Measurements from ENCODE around the gene MED12L.
A peak's percentile ranks its signal among the peaks of the same experiment; 100 is the strongest.

The MED12L gene

DNA sequence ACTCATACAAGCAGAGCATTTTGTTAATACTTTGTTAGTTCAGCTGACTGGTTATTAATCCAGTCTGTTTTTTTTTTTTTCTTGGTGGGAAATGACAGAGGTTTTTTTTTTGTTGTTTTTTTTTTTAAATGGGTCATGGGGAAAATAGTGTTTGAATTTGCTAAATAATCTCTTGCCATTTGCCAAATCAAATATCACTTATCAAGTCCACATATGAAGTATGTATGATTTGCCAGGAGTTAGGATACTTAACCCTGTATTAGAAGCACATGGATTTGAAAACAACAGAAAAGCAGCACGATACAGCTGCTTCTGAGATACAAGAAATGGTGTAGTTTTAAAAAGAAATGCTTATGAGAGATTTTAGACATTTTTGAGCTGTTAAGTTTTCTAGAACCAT lies 171.3 kb downstream of the MED12L start:
- DNase-seq: no peak

DNA sequence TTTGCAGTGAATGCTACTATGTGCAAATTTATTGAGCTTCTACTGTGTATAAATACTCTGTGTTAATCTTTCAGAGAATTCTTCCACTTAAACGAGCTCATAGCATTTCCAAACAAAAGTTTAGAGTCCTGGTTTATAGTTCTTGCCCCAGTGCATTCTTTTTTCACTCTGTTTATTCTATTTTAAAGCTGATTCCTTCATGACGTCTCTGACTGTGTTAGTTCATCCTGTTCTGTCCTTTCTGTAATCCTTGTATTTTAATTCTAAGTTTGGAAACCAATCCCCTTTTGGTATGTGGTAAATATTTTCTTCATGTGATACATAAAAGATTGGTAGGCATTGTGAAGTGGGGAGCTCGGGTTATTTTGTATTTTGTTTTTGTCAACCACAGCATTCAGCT lies 174.2 kb downstream of the MED12L start:
- no peak for DNase-seq

DNA sequence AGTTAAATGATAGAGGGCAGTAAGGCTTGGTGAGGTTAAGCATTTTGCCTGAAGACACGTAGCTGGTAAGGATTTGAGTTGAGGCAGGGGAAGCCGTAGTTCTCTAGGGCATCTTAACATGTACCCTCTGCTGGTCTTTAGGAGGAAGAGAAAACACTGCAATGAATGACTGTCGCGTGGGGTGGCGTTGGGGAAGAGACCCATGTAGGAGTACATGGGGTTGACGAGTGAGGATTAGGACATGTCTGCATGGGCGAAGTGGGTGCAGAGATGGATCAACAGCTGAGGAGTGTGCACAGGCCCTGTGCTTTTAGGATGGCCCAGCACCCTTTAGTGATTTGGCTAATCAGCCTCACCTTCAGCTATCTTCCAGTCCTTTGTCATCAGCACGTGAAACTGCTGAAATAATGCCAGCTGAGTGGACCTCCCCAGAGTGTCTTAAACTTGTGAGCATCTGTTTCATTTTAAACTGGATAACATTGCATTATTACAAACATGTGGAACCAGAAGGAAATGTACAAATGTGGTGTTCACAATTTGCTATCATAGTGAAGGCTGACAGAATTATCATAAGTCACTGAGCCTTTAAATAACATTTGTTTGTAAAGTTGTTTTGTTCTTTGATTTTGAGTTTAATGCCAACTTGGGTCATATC lies 177.5 kb downstream of the MED12L start:
- no peak for DNase-seq

DNA sequence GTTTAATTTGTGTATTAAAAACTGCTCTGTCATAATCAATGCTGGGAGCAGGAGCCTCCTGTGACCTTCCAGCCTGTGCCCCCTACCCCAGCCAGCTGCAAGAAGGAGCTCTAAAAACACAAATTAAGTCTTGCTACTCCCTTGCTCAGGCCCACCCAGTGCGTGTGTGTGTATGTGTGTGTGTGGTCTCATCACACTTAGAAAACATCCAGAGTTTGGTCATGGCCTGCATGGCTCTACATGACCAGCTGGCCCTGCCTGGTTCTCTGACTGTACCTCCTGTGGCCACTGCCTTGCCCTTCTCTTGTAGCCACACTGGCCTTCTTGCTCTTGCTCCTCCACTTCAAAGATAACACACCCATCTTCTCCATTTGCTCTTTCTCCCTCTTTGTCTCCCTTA lies 179.1 kb downstream of the MED12L start:
- DNase-seq: no peak

DNA sequence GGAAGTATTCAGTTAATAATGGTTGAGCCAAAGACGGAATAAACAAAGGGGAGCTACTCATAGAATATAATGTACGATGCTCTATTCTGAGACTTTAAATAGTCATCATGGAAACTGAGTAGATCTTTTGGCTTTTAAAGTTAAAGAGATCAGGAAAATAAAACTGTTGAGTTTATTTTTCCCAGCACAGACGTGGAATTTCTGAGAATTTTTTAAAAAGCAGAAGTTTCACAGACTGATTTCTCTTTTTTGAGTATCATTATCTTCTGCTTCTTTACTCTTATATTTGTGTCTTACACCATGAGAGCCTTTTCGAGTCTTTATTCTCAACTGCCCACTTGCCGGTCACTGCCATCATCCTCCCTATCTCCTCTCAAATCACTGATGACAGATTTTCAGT lies 179.7 kb downstream of the MED12L start:
- no peak for DNase-seq

DNA sequence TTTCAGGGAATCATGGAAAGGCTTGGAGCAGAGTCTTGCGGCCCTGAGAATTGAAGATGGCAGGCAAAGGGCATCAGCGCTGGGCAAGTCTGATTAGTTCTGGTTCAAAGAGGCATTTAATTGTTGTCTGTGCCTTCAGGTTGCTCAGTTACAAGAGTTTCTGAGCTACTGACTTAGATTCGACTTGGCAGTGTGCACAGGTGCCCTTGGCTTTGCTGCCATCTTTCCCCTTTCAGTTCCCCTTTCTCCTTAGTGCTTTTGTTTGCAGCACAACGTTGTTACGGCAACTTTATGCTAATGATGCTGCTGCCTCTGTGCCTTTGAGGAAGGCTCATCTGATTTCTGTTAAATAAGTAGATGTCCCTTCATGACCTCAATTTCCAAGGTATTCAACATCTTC lies 180.4 kb downstream of the MED12L start:
- no peak for DNase-seq

DNA sequence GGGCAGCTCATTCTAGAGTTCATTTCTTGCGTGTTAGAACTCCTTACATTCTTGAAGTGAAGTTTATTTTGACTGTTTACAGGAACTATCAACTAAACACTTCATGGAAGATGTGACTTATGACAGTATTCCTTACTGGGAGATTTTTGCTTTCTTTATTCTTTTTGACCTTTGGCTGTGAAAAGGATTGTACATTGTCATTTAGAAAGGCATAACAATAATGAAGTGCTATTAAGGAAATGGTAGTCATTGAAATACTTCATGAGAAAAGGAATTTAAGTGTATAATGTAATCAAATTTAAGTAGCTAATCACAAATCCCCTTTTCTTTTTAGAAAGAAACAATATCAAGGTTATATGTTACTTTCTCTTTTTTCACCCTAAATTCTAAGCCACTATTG lies 181.6 kb downstream of the MED12L start:
- DNase-seq: no peak

DNA sequence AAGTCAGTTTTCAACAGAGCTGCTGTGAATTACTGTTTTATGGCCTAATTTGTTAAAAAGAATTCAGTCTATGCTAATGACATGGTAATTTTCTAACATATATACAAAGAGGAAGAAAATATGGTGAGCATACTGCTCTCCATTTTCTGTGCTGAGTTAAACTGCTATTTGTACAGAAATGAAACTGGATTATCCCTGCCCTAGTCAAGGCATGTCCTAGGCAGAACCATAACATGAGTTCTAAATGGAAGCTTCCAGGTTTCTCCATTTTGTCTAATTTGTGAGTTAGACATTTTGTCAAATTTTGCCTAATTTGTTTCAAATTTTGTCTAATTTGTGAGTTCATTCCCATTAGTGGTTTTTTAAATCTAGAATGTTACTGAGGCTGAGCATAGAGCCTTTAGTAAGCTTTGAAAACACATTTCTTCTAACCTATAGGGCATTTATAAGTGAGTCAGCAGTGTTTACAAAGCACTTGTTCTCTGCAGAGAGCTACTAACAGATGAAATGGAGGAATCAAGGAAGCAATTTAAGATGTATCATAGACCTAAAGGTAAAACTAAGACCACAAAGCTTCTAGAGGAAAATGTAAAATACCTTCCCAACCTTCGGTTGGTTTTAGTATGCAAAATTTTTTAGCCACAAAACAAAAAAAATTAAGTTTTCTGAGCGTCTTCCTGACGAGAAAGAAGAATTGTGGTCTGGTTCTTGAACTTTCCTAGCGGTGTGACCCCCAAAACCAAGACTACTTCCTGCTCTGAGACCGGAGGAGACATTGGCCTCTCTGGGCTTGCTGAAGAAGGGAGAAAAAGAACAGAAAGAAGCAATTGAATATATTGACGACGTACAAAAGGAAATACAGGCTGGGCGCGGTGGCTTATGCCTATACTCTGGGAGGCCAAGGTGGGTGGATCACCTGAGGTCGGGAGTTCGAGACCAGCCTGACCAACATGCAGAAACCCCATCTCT lies 183.1 kb downstream of the MED12L start:
- peak in 1 of 5 donors; percentile 68 for DNase-seq

DNA sequence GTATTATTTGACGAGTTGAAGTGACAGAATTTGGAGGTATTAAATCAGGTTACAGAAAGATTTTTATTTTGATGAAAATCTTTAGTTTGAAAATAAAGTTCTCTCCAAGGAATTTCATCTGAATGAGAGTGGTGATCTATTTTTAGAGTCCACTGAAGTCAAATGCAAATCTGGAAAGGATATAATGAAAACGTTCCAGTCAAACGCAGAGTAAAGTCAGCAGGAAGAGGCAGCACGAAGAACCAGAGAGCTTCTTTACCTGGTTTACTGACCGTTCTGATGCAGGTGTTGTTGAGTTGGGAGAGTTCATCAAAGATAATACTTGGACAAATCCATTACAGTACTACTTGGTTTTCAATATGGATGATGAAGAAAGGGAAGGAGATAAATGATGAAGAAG lies 184.2 kb downstream of the MED12L start:
- DNase-seq: no peak

DNA sequence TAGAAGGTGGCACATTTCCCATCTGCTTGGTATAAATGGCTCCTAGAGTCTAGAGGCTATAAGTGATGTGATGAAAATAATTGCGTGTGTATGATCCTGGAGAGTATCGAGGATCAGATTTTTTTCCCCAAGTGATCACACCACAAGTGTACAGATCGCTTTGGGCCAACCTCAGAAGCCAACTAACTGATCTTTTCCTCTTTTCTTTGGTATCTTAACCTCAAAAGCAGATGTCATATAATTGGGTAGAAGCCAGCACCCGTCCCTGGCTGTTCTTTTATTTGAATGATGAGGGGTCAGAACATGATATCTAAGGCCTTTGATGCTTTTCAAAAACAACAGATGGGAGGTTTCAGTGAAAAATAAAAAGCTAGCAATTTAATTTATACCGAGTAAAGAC lies 189.6 kb downstream of the MED12L start:
- DNase-seq: no peak

DNA sequence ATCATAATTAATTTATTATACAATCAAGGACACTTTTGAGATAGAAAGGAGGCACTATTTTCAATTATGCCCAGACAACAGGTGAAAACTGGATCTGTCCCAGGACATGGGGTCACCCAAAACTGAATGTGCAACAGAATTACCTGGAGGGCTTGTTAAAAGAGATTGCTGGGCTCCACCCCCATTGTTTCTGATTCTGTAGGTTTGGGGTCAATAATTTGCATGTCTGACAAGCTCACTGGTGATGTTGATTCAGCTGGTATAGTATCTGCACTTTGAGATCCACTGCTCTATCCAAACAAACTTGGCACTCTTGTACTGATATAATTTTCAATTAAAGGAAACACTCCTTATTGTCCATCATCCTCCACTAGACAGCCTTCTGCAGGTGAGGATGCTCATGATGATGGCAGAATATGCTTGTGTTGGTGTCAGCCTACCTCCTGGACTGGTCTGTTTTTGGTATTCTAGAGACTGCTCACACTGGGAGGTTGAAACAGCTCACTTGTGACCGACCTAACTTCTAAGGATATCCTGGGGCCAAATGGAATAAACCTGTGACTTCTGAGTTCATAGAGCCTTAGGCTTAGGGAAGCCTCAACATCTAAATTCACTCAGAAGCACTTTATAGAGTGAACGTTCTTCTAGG lies 190.7 kb downstream of the MED12L start:
- DNase-seq: no peak

DNA sequence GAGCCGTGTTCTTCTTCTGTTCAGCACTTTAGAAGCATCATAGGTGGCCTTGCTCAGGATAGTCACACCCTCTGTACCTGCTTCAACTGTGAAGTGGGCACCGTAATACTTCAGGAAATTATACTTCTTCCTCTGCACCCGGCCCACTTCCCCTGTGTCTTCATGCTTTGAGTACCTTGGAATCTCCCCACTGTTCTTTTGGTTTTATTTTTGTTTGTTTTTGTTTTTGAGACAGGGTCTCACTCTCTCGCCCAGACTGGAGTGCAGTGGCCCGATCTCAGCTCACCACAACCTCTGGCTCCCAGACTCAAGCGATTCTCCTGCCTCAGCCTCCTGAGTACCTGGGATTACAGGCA lies 191.2 kb downstream of the MED12L start:
- DNase-seq: peak in 3 of 5 donors; percentile 5 to 59 (median 14)

DNA sequence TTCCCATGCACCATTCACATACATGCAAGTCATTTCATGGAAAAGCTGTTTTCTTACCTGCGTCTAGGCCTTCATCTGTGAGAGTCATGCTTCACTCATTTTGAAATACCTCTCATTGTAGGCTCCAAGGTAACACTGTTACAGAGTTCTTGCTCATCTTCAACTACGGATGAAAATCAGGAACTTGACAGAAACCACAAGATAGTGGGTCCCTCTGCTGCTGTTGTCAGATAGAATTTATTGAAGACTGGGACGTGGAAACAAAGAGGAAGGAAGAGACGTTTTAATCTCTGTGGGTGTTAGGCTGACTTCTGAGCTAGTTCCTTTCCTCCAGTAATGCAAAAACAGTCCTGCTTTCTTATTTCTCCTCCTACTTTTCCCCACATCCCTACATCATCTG lies 192.8 kb downstream of the MED12L start, which contains the start of gene P2RY14:
P2RY14 (minus strand) TSS at position 313 of the 400 bp plus-strand sequence. CDS start 64,226 bp downstream, outside the sequence.
- peak in 1 of 5 donors; percentile 42 for DNase-seq

DNA sequence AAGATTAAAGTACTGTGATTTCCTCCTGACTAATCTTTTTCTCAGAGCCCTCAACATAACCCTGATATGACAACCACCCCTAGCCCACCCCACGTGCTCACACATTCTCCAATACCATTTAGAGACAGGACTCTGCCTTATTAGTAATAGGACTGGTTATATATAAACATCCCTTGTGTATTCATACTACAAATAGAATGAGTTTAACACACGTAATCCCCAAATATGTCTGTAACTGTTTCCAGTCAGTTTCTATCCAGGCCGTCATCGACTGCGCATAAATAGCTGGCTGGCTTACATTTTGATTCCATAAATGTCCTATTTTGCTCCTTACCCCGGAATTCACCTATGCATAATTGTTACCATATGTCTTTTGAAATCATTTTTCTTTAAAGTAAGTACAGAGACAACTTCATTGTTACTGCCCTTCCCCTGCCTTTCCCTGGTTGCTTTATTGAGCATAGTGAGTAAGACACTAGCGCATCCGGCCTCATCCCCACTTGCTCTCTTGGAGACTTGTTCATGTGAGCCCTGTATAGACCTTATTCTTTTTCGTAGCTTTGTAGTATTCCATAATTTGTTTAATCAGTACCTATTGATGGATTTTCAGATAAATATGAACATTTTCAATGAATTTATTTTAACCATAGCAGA lies 196.3 kb downstream of the MED12L start:
- no peak for DNase-seq

DNA sequence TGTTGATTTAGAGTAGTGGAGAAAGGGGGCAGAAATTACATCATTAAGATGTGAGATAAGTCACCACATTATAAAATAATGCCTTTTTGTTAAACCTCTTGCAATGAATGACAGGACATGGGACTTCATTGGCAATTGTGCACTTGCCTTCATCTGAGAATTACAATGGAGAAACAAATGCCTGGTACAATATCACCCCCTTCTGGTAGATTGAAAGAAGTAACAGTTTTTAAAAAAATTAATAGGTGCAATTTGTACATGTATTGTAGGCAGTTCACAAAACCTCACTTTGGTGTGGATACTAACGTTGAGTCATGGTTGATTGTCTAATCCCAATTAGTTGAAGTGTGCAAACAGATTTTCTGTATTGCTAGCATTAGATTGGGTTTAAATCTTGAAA lies 197.5 kb downstream of the MED12L start:
- peak in 1 of 5 donors; percentile 74 for DNase-seq

DNA sequence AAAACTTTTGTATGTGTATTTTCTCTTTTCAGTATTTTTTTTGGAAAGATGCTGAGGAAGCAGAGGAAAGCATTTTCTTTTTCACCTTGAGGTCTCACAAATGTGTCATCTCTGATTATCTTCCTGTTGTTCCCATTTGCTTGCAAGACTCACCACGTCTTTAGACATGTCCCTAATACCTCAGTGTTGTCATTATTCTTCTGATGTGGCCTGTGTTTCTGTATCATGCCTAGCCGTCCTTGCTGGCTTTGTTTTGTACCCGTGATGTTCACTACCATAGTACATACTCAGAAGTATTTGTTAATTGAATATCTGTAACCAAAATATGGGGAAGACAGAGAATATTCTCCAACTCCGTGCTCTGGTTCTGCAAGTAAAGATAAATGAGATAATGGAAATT lies 197.9 kb downstream of the MED12L start:
- DNase-seq: no peak

DNA sequence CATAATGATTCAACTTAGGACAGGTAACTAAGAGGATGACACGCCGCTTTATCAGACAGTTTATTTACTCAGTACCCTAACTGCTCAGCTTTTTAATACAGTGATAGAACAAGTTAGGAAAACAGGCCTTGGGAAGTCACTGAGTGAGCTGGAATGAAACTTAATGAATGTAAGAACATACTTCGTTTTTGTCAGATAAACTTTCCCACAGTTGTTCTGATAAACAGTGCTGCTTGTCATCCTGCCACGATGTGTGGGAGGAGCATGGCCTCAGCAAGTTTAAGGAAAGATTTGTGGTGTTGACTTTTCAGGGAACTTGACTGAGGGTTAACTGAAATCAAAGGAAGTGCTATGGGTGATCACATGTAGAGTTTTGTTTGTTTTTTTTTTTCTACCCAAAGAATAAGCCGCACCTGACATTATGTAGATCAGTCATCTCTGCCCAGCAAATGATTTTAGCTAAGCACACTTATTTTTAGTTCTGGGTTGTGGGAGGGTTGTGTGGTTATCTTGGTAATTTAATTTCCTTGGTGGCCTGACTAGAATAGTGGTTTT lies 198.5 kb downstream of the MED12L start:
- peak in 1 of 5 donors; percentile 72 for DNase-seq

DNA sequence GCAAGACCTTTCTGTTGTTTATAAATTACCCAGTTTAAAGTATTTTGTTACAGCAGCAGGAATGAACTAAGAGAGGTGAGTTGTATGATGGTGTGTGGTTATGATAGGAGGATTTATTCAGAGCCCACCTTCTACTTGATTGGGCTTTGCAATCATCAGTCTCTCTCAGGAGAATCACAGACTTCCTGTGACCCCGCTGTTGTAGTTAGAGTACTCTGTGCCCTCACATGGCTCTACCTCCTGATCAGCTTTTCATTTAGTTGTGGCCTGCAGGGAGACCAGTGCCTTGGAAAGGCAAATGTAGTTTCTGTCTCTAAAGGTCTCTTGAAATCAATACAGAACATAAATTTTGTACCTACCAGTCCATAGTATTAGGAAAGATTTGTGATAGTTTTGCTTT lies 200.5 kb downstream of the MED12L start:
- no peak for DNase-seq

DNA sequence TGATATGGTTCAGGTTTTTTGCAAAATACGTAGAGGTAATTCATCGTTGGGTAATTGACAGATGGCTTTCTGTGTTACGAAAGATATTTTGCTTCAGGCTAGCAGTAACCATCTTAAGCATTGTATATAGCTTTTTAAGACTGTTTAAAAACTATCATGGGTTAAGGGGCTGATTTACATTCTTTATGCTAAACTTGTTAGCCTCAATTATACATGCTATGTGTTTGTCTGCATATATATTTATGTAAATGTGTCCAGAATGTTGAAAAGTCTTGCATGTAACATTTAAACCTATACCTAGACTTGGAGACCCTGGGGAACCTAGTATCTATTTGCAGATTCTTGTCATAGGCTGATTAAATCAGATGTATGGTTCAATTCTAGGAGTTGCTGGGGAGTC lies 204.0 kb downstream of the MED12L start:
- DNase-seq: no peak

DNA sequence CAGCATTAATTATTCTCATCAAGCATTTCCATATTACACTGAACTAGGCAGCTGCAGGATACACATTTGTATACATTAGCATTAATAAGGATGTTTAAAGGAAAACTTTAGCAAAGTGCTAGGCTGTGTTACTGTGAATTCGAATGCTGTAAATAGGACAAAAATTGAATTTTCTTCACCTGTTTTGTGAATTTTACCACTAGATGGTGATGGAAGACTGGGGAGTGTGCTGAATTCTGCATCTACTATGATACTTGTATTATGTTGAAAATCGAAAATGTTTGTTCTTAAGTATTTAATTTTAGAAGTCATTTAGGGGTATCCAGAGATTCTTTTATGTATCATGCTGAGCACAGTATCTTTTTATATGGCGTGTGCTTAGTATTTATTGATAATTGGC lies 205.2 kb downstream of the MED12L start:
- no peak for DNase-seq

DNA sequence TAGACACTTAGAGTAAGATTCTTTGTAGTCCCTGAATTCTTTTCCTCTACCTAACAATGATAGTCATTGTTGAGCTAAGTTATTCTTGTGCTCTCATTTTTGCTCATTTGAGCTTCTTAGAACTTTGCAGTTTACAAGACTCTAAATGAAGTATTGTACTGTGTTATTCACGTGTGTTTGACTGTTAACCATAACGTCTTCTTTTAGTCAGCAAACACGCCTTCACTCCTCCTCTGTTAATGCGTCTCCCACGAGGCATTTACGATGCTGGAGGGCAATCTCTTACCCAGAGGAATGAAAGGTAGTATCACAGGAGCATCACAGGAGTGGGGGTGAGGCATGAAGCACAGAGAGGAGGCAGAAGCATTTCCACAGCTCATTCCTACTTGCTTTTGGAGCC lies 207.7 kb downstream of the MED12L start:
- DNase-seq: no peak

DNA sequence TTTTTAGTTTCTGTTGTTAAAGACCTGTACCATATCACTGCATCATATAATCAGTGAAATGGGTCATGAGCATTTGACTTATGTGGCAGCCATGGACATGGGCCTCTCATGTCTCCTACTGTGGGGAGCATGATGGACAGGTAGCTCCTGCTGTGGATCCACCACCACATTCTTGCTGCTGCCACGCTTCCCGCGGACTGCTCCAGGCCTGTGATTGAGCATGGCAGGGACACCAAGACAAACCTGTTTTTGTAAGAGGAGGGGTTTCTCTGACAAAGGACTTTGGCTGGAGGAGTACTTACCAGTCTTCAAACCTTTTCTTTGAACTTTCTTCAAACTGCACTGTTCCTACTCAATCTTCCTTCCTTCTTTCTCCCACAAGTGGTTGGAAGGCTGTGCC lies 210.8 kb downstream of the MED12L start:
- DNase-seq: no peak

DNA sequence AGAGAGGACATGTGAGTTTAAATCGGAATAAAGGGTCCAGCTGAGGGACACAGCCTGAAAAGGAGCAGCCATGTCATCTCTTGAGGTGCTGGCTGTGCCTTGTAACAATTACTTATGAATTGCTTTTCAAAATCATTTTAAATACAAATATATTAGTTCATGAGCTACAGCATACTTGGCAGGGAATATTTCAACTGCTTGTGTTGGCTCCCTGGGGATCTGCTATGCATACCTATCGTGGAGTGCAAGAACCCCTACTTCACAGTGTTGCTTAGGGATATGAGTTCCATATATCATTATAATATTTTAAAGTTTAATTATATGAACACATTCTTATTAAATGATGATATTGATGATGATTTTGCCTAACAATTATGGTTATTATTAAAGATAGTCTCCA lies 212.0 kb downstream of the MED12L start:
- DNase-seq: no peak
